Endometrium (tissue), 2 donors: ENCODE results near the gene GLO1.

Experiments
- FAIRE-seq: peaks from 2 replicates; lab custom pipeline; 2012; peaks lifted over from hg19 to GRCh38; lab: Jason Lieb, UNC
- donor health status: control.
- donor health status: control.

GLO1 gene

DNA sequence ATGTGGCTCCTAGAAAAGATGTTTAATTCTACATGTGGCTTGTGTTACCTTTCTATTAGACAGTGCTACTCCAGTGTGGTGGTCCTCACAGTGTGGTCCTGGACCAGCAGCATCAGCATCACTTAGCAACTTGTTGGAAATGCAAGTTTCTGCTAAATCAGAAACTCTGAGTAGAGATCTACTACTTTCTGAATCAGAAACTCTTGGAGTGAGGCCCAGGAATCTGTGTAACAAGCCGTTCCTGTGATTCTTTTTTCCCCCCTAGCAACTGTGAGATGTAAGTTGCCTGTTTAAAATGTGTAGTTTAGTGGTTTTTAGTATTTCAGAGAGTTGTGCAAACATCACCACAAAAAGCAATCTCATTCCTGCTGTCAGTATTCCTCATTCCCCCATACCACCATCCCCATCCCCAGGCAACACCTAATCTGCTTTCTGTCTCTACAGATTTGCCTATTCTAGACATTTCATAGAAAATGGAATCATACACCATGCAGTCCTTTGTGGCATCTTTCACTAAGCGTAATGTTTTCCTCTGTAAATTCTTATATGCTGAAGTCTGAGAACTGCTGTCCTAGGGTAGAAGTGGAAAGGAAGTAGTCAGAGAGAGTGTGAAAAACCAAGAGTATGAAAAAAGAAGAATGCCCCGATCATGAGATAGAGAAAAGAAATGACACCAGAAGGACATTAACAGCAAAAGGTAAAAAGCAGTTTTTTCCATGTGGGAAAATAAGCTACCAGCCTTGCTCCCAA lies 44.4 kb downstream of the GLO1 start:
- FAIRE-seq: no peak

DNA sequence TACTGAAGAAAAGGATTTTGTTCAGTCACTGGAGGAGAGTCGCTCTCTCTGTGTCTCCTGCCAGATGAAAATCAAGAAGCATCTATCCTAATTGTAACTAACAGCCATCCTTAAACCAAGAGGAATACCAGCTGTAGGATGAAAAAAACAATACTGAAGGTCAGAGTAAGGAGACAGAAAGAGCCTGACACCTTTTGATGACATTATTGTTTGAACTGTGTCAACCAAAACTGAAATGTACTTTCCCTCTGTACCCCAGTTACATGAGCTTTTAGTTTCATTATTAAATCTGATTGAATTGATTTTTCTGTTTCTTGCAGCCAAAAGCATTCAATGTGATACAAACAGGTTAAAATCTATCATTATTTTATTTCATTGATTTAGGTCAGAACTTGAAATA lies 46.0 kb downstream of the GLO1 start:
- FAIRE-seq: no peak

- no peak for FAIRE-seq
Observed at GRCh38 chr6:38654263-38654662, 48.7 kb downstream of the GLO1 start.

DNA sequence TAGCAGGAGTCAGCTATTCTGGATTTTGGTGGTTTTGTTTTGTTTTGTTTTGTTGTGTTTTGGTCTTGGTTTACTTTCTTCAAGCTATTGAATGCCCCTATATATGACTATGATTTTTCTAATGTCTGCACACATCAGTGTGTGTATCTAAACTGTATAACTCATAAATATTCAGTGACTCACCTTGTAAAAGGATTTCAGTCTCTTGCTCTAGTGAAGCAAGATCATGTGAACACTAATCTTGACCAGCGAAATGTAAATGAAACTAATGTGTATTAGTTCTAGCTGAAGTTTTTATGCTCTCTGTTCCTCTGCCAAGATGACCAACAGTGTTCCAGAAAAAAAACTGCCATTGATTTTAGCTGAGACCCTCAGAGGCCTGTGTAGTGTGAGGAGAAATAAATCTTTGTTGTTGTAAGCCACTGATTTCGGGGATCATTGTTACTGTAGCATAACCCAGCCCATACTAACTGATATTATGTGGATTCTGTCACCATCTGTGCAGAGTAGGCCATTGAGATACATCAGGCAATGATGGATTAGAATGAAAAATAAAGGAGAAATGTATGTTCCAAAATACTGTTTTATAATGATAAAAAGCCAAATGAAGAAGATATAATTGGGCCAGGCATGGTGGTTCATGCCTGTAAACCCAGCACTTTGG lies 51.7 kb downstream of the GLO1 start:
- no peak for FAIRE-seq

- no peak for FAIRE-seq
Observed at GRCh38 chr6:38650207-38650752, 52.7 kb downstream of the GLO1 start.

GRCh38 chr6:38649744-38650143 lies 53.2 kb downstream of the GLO1 start:
- FAIRE-seq: no peak

DNA sequence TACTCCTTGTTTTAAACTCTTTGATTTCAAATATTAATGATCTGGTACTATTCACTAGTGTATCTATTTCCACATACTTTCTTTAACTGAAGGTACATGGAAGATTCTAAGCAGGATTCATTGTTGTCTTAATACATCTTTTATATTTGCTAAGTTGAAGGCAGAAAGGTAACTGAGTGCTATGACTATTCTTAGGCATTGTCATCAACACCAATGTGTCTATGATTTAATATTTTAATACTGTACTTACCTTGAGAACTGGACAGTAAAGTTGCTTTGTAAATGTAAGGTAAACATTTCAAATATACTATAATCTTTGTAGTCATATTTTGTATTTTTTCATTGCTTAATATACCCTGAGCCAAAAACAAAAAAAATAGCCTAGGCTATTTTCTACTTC lies 54.3 kb downstream of the GLO1 start:
- FAIRE-seq: no peak

- FAIRE-seq: no peak
Observed at GRCh38 chr6:38646166-38646878, 56.6 kb downstream of the GLO1 start.

- no peak for FAIRE-seq
Observed at GRCh38 chr6:38644951-38645350, 58.0 kb downstream of the GLO1 start.

- FAIRE-seq: no peak
Observed at GRCh38 chr6:38640216-38640909, 62.6 kb downstream of the GLO1 start.

DNA sequence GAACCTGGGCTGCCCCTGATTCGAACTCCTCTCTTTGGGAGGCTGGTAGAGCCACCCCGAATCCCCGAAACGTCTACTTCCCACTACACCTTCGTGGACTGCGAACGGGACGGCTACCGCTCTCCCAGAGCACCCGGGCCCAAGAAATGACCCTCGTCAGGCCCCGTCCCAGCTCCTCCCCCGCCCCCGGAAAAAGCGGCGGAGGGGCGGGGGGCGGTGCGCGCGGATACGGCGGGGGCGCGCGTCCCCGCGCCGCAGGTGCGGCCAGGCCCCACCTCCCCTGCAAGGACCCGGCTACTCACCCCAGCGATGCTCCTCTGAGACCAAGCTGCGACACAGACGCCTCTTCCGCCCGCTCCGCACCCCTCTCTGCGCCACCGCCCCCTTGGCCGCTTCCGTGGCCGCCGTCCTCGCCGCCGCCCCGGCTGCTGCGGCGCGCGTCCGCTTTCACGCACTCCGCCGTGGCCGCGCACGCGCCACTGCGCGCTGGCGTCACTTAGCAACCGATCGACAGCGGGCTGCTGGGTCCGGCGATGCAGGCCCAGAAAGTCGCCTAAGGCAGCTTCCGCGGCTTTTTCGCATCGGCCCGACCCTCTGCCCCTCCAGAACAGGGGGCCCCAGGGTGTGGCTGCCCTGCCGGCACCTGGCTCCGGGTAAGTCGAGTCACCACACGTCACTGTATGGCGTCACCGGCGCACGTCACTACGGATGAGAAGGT lies 63.3 kb downstream of the GLO1 start, which contains the start of gene BTBD9:
BTBD9 (minus strand) TSS at position 432 of the 718 bp plus-strand sequence.
- no peak for FAIRE-seq

- no peak for FAIRE-seq
Observed at GRCh38 chr6:38638941-38639497, 63.9 kb downstream of the GLO1 start.

- no peak for FAIRE-seq
Observed at GRCh38 chr6:38637756-38638155, 65.2 kb downstream of the GLO1 start.

GRCh38 chr6:38636027-38636426 lies 66.9 kb downstream of the GLO1 start:
- no peak for FAIRE-seq

DNA sequence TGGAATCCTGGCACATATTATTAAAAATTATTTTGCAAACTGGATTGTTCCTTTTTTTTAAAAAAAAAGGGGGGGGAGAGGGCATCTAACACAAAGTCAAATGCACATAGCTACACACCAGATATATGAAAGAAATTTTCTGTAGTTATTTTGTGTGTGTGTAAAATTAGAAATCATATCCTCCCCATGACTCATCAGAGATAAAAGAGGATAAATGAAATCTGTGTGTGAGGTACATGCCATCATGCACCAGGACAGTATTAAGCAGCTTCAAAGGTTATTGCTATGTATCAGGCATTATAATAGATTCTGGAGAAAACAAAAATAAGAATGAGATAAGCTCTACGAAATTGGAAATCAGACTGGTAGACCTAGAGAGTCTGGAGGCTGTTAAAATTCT lies 68.4 kb downstream of the GLO1 start:
- FAIRE-seq: no peak

DNA sequence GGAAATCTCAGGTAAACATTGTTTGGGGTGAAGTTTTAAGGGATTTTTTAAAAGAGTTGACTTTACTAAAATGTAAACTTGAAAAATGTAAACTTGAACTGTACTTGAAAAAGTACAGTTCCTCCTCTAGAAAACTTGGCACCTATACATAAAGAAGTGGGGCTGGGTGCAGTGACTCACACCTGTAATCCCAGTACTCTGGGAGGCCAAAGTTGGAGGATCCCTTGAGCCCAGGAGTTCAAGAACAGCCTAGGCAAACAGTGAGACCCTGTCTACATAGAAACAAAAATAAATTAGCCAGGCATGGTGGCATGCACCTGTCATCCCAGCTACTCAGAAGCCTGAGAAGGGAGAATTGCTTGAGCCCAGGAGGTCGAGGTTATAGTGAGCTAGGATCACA lies 70.5 kb downstream of the GLO1 start:
- no peak for FAIRE-seq

GRCh38 chr6:38631186-38631783 lies 71.7 kb downstream of the GLO1 start:
- no peak for FAIRE-seq
